ENCODE data around the gene KRT23. TPM values are rescaled to one million over a fixed set of nuclear protein-coding genes. Genes with fewer than 3 reads are reported as not detected.

KRT23 gene
- total and polyA plus RNA-seq, 10 of the 15 experiments (the other 5 are each of a cell fraction or from before 2014, with no cell fraction given) = not detected

- TF ChIP-seq SIN3A (IDR thresholded peaks at IDR 0.05; ENCODE audit: low read depth, low read length) (no peak), NFIC (IDR thresholded peaks at IDR 0.05; ENCODE audit: low read depth, low read length) (peak; percentile 97), NFYB (IDR thresholded peaks at IDR 0.05; ENCODE audit: insufficient read depth, low read depth, low read length) (no peak), RCOR1 (conservative IDR thresholded peaks at IDR 0.05; ENCODE audit: low read depth, low read length) (no peak), BCL3 (IDR thresholded peaks at IDR 0.05; ENCODE audit: borderline replicate concordance, insufficient read depth, low read depth, low read length, poor library complexity, severe bottlenecking) (peak; percentile 57), IRF5 (IDR thresholded peaks at IDR 0.05; ENCODE audit: borderline replicate concordance) (no peak), ATF3 (IDR thresholded peaks at IDR 0.05; ENCODE audit: borderline replicate concordance, extremely low read depth, low read depth, low read length) (no peak), ZNF217 (IDR thresholded peaks at IDR 0.05) (no peak), CHD1 (IDR thresholded peaks at IDR 0.05; ENCODE audit: low read depth, low read length) (no peak), SREBF2 (IDR thresholded peaks at IDR 0.05; ENCODE audit: low read length) (no peak), NFXL1 (IDR thresholded peaks at IDR 0.05; ENCODE audit: borderline replicate concordance) (no peak), HDAC2 (IDR thresholded peaks at IDR 0.05) (no peak), KAT2A (conservative IDR thresholded peaks at IDR 0.05; ENCODE audit: control insufficient read depth, low read depth, low read length) (no peak), KLF5 (IDR thresholded peaks at IDR 0.05; ENCODE audit: partially characterized antibody) (no peak), RFX5 (IDR thresholded peaks at IDR 0.05; ENCODE audit: low read depth, low read length) (no peak), BRCA1 (IDR thresholded peaks at IDR 0.05; ENCODE audit: low read depth, low read length) (no peak), SKIL (IDR thresholded peaks at IDR 0.05; ENCODE audit: low read depth, poor library complexity, severe bottlenecking) (no peak), RELA (IDR thresholded peaks at IDR 0.05; ENCODE audit: borderline replicate concordance, partially characterized antibody) (no peak), BCL11A (IDR thresholded peaks at IDR 0.05; ENCODE audit: low read depth, low read length) (peak; percentile 82), ELK1 (IDR thresholded peaks at IDR 0.05; ENCODE audit: low read depth, low read length) (no peak), CTCF (IDR thresholded peaks at IDR 0.05 in 2 of 3, conservative IDR thresholded peaks at IDR 0.05 in 1 of 3; ENCODE audit: control insufficient read depth in 2 of 3, extremely low read depth in 1 of 3, insufficient read depth in 1 of 3, low read depth in 3 of 3, low read length in 3 of 3) (no peak), MEF2B (IDR thresholded peaks at IDR 0.05; ENCODE audit: partially characterized antibody, poor library complexity, severe bottlenecking) (no peak), TCF7 (IDR thresholded peaks at IDR 0.05; ENCODE audit: borderline replicate concordance) (peak; percentile 59; the same call in 1 of the 2 replicates), CREM (IDR thresholded peaks at IDR 0.05; ENCODE audit: low read depth) (peak; percentile 94)
Measured at GRCh38 chr17:40915199-40915661, 22.2 kb downstream of the KRT23 start (continued).

All from GM12878 (cell line).